Kidney (tissue), 14 donors: ENCODE measurements around the gene RND1. TPM values are rescaled to one million over a fixed set of nuclear protein-coding genes. Genes with fewer than 3 reads are reported as not detected.

Experiments used
- DNase-seq, 5 donors: peaks; one replicate each; pipeline ENCODE4 v3.0.0-alpha.2; 2013 to 2020
- FAIRE-seq: peaks from 2 replicates; lab custom pipeline; 2012; peaks lifted over from hg19 to GRCh38; lab: Jason Lieb, UNC
- H3K27ac ChIP-seq, 2 donors: one replicate each; pipeline ENCODE4 v1.7.0; 2013; ENCODE audit warnings: low read depth in 2 of 2, low read length in 2 of 2, inconsistent platforms in 1 of 2
- H3K27me3 ChIP-seq: one replicate; pipeline ENCODE4 v1.7.1; 2013; ENCODE audit warnings: low read length, inconsistent platforms; ENCODE audit not compliant: control insufficient read depth, insufficient read depth
- H3K36me3 ChIP-seq, 3 donors: one replicate each; pipeline versions ENCODE4 v1.7.0 to v1.7.1; 2013; ENCODE audit warnings: low read length in 3 of 3, control low read depth in 1 of 3, inconsistent platforms in 1 of 3; ENCODE audit not compliant: insufficient read depth in 3 of 3, control insufficient read depth in 2 of 3
- H3K4me1 ChIP-seq, 3 donors: one replicate each; pipeline versions ENCODE4 v1.7.0 to v1.7.1; 2013; ENCODE audit warnings: low read length in 3 of 3, inconsistent platforms in 1 of 3, low read depth in 1 of 3; ENCODE audit not compliant: control insufficient read depth in 2 of 3, insufficient read depth in 2 of 3
- H3K4me3 ChIP-seq, 3 donors: one replicate each; pipeline versions ENCODE4 v1.7.0 to v1.8.1; 2013; ENCODE audit warnings: low read length in 3 of 3, control low read depth in 1 of 3, inconsistent platforms in 1 of 3
- H3K9ac ChIP-seq, 3 donors: one replicate each; pipeline versions ENCODE4 v1.7.0 to v1.7.1; 2013; ENCODE audit warnings: low read length in 3 of 3, control low read depth in 1 of 3, inconsistent platforms in 1 of 3
- H3K9me3 ChIP-seq, 3 donors: one replicate each; pipeline versions ENCODE4 v1.7.0 to v1.7.1; 2013; ENCODE audit warnings: low read length in 3 of 3, control low read depth in 1 of 3, inconsistent platforms in 1 of 3; ENCODE audit not compliant: control insufficient read depth in 2 of 3, insufficient read depth in 1 of 3
- CTCF ChIP-seq: IDR thresholded peaks from 3 replicates; pipeline ENCODE4 v1.5.1; 2012; ENCODE audit warnings: mild to moderate bottlenecking, moderate library complexity, borderline replicate concordance; ENCODE audit not compliant: insufficient read depth; ENCODE audit errors: extremely low read depth
- intact Hi-C: fragments of 100-400 bp; cut with DNase I; formaldehyde crosslinking; loops from one replicate; pipeline ENCODE4 v1.11.1; 2022
- polyA plus RNA-seq: library from polyadenylated mRNA; stranded (reverse); fragments of 350-450 nt; fragmentation: Illumina TruSeq; extraction: RNeasy Lipid Tissue Mini Kit (QIAGEN cat#74804); gene quantifications from one replicate; pipeline ENCODE4 v1.2.3, GENCODE V29; 2014; ENCODE audit warnings: low read depth, low replicate concordance; ENCODE audit not compliant: insufficient read depth
- total RNA-seq: library from RNA; stranded (reverse); fragmentation: NEBNext Ultra II Directional; extraction: Animal tissue kit (Norgen Biotek cat#: 25700); gene quantifications from one replicate; pipeline ENCODE4 v1.2.1, GENCODE V29; 2021
- donor health status: control.
- donor health status: control.
- donor health status: control.
- donor health status: control.
- donor health status: control.
- donor health status: DM: yes; HTN: yes; CAD: no.
- donor health status: Normal renal cell carcinoma (clear cell type).

RND1 gene
- total and polyA plus RNA-seq, 2 donors from 2014 or later: 1.0 to 2.2 TPM

- H3K4me1 ChIP-seq: no peaks in the 10 kb centered on the region
- TF ChIP-seq CTCF: no peak
- H3K27ac ChIP-seq: no peak overlapping the region
- peaks cover 3 to 26% (median 18%) of the 10 kb centered on the region in 3 donors for H3K36me3 ChIP-seq
- DNase-seq: no peak
- H3K9ac ChIP-seq: no peak overlapping the region
- intact Hi-C loops: no loop called here
- H3K4me3 ChIP-seq: no peak overlapping the region
- no peak for FAIRE-seq
- no peaks in the 10 kb centered on the region for H3K27me3 ChIP-seq
- H3K9me3 ChIP-seq: no peaks in the 10 kb centered on the region
These were observed 38.6 kb downstream of the RND1 start for GRCh38 chr12:48827026-48827425.

GRCh38 chr12:48826209-48826855 is 39.3 kb downstream of the RND1 start:
- H3K9ac ChIP-seq: no peak overlapping the region
- no peak for FAIRE-seq
- no peak overlapping the region for H3K4me3 ChIP-seq
- peaks cover 0 to 19% (median 11%) of the 10 kb centered on the region in 3 donors for H3K36me3 ChIP-seq
- no peak for TF ChIP-seq CTCF
- no peaks in the 10 kb centered on the region for H3K9me3 ChIP-seq
- intact Hi-C loops: no loop called here
- no peaks in the 10 kb centered on the region for H3K27me3 ChIP-seq
- H3K4me1 ChIP-seq: no peaks in the 10 kb centered on the region
- H3K27ac ChIP-seq: no peak overlapping the region
- DNase-seq: no peak

- FAIRE-seq: no peak
- Histone ChIP-seq H3K4me3 (no peak overlapping the region), H3K9ac (no peak overlapping the region), H3K27ac (no peak overlapping the region), H3K27me3 (no peaks in the 10 kb centered on the region), H3K9me3 (no peaks in the 10 kb centered on the region), H3K36me3 (peaks cover 0 to 9% (median 2%) of the 10 kb centered on the region in 3 donors), H3K4me1 (no peaks in the 10 kb centered on the region)
- intact Hi-C loops: no loop called here
- no peak for TF ChIP-seq CTCF
- DNase-seq: no peak
These were observed 40.8 kb downstream of the RND1 start for GRCh38 chr12:48824905-48825304.
